ENCODE results near the gene MVB12B. TPM values are rescaled to one million over a fixed set of nuclear protein-coding genes. Genes with fewer than 3 reads are reported as not detected.
A peak's percentile ranks its signal among the peaks of the same experiment; 100 is the strongest.

MVB12B gene
- total RNA-seq, 1 donor from 2014 or later = 13.1 TPM

DNA sequence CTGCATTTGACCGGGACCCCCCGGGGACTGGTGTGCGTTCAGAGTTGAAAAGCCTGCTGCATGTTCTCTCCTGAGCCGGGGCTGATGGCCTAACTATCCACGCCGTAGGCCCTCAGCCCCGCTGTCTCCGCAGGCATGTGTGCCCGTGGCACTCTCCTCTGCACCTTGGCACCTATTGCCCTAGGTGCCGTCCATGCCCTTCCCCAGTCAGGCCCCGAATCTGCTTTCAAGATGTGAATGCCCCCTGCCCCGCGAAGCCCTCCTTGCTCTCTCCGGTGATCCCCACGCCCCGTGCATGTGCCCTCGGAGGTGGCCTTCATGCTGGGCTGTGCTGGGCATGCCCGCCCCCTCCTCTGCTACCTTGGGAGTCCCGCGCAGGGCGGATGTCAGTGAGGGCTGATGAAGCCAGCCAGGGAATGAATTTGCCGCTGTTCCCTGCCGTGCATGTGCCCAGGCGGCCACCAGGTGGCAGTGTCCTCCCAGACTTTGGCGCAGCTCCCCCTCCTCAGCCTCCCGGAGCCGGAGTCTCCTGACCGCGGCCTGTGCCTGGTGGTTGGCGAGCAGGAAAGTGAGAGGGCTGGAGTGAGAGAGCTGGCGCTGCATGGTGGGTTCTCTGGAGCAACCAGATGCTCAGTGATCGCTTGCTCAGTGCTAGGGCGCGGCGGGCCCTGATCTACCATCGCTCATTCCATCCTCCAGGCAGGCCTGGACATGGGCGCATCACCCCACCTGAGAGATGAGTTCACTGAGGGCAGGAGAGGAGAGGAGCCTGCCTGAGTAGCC, 174.2 kb downstream of the MVB12B start:
- Mint-ChIP-seq H3K27me3 (ENCODE audit: low read depth) (no peaks in the 10 kb centered on the region), H3K36me3 (ENCODE audit: low read depth) (no peaks in the 10 kb centered on the region), H3K4me1 (ENCODE audit: low read depth) (peaks cover 24% of the 10 kb centered on the region), H3K9me3 (ENCODE audit: low read depth) (no peaks in the 10 kb centered on the region), H3K27ac (ENCODE audit: unreplicated experiment) (no peak overlapping the region), H3K4me3 (ENCODE audit: unreplicated experiment) (no peak overlapping the region)
- peak; percentile 99 for TF ChIP-seq CTCF (IDR thresholded peaks at IDR 0.05)
- DNase-seq (ENCODE audit: low spot score) = peak; percentile 92

GRCh38 chr9:126501383-126502331, 175.0 kb downstream of the MVB12B start:
- H3K4me1 Mint-ChIP-seq (ENCODE audit: low read depth) = peaks cover 24% of the 10 kb centered on the region
- no peaks in the 10 kb centered on the region for H3K36me3 Mint-ChIP-seq (ENCODE audit: low read depth)
- no peaks in the 10 kb centered on the region for H3K9me3 Mint-ChIP-seq (ENCODE audit: low read depth)
- no peak overlapping the region for H3K4me3 Mint-ChIP-seq (ENCODE audit: unreplicated experiment)
- H3K27ac Mint-ChIP-seq (ENCODE audit: unreplicated experiment) = no peak overlapping the region
- no peak for TF ChIP-seq CTCF (IDR thresholded peaks at IDR 0.05)
- peak; percentile 66 for DNase-seq (ENCODE audit: low spot score)
- H3K27me3 Mint-ChIP-seq (ENCODE audit: low read depth) = no peaks in the 10 kb centered on the region

DNA sequence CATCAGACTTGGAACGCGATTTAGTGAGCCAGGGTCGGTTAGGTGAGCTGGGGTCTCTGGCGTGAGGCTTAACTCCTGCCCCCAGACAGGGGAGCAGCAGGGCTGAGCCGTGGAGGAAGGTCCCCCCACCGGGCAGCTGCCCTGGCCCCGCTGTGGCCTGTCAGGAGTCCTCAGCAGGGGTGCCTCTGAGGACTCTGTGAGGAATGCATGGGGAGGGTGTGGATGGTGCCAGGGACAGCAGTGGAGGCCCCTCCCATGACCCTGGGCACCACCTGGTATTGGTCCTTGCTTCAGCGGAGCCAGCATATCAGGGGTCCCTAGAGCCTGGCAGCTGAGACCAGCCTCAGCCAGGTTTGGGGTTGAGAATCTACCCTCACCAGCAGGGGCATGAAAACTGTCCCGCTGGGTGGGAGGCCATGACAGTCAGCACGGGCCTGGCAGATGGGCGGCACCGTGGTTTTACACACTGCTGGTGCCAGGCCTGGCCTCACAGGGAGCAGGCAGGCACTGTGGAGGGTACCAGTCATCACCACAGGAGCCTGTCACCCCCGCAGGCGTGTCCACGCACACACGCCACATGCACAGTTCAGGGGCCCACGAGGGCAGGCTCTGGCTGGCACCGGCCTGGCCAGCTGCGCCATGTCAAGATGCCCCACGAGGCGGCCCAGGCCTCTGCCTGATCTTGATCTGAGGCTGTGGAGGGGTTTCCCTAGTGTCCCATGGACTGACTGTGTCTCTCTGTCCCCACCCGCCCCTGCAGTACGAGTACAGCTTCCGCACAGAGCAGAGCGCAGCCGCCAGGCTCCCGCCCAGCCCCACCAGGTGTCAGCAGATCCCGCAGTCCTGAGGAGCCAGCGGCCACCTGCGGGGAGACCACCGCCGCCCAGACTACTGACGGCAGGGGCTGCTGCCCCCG, 176.0 kb downstream of the MVB12B start:
- H3K4me3 Mint-ChIP-seq (ENCODE audit: unreplicated experiment) = no peak overlapping the region
- peak; percentile 37 for TF ChIP-seq CTCF (IDR thresholded peaks at IDR 0.05)
- peaks cover 24% of the 10 kb centered on the region for H3K4me1 Mint-ChIP-seq (ENCODE audit: low read depth)
- H3K36me3 Mint-ChIP-seq (ENCODE audit: low read depth) = no peaks in the 10 kb centered on the region
- no peak overlapping the region for H3K27ac Mint-ChIP-seq (ENCODE audit: unreplicated experiment)
- H3K27me3 Mint-ChIP-seq (ENCODE audit: low read depth) = no peaks in the 10 kb centered on the region
- peak; percentile 94 for DNase-seq (ENCODE audit: low spot score)
- H3K9me3 Mint-ChIP-seq (ENCODE audit: low read depth) = no peaks in the 10 kb centered on the region

GRCh38 chr9:126503333-126504085, 176.9 kb downstream of the MVB12B start:
- DNase-seq (ENCODE audit: low spot score) = peak; percentile 69
- Mint-ChIP-seq H3K27ac (ENCODE audit: unreplicated experiment) (no peak overlapping the region), H3K4me1 (ENCODE audit: low read depth) (peaks cover 24% of the 10 kb centered on the region), H3K27me3 (ENCODE audit: low read depth) (no peaks in the 10 kb centered on the region), H3K9me3 (ENCODE audit: low read depth) (no peaks in the 10 kb centered on the region), H3K4me3 (ENCODE audit: unreplicated experiment) (no peak overlapping the region), H3K36me3 (ENCODE audit: low read depth) (no peaks in the 10 kb centered on the region)
- peak; percentile 6 for TF ChIP-seq CTCF (IDR thresholded peaks at IDR 0.05)
